GM06990 (cell line): ENCODE data around the gene TMEM82.

Source experiments
- DNase-seq: peaks from one replicate; pipeline ENCODE4 v3.0.0-alpha.2; 2011; ENCODE audit not compliant: insufficient read length; ENCODE audit errors: extremely low read depth
- H3K27me3 ChIP-seq: replicated peaks from 2 replicates; pipeline ENCODE4 v1.6.0; 2011; ENCODE audit warnings: low read length; ENCODE audit not compliant: control insufficient read depth, insufficient read depth
- H3K36me3 ChIP-seq: 2 replicates; pipeline ENCODE4 v1.5.1; 2011; ENCODE audit warnings: low read length; ENCODE audit not compliant: control insufficient read depth, insufficient read depth
- H3K4me3 ChIP-seq: replicated peaks from 2 replicates; pipeline ENCODE4 v1.5.1; 2011; ENCODE audit warnings: low read depth, mild to moderate bottlenecking, control low read depth, low read length
- TF ChIP-seq, protein P1 (sequence below): IDR thresholded peaks from 2 replicates; pipeline ENCODE4 v1.5.1; 2011; ENCODE audit warnings: low read length, control low read depth, mild to moderate bottlenecking, inconsistent platforms; ENCODE audit not compliant: insufficient read depth, poor library complexity, severe bottlenecking

TMEM82 gene

DNA sequence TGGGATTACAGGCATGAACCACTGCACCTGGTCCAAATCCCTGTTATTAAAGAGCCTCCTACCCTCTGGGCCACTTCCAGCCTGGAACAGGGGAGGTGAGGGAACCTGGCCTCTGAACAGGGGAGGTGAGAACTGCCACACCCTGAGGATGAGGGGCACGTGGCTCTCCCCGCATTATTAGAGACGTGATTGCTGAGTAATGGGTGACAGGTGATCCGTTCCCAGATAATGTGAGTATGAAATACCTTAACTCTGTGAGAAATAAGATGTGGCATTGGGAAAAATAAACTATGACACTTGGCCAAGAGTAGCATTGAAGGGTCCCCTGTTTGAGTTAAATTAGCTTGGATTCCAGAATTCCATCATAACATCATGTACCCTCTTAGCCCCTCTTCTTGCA, 19.9 kb upstream of the TMEM82 start:
- TF ChIP-seq, protein P1, sequence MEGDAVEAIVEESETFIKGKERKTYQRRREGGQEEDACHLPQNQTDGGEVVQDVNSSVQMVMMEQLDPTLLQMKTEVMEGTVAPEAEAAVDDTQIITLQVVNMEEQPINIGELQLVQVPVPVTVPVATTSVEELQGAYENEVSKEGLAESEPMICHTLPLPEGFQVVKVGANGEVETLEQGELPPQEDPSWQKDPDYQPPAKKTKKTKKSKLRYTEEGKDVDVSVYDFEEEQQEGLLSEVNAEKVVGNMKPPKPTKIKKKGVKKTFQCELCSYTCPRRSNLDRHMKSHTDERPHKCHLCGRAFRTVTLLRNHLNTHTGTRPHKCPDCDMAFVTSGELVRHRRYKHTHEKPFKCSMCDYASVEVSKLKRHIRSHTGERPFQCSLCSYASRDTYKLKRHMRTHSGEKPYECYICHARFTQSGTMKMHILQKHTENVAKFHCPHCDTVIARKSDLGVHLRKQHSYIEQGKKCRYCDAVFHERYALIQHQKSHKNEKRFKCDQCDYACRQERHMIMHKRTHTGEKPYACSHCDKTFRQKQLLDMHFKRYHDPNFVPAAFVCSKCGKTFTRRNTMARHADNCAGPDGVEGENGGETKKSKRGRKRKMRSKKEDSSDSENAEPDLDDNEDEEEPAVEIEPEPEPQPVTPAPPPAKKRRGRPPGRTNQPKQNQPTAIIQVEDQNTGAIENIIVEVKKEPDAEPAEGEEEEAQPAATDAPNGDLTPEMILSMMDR = no peak
- no peaks in the 10 kb centered on the region for H3K27me3 ChIP-seq
- no peak overlapping the region for H3K4me3 ChIP-seq
- DNase-seq = no peak
- peaks cover 62% of the 10 kb centered on the region for H3K36me3 ChIP-seq

DNA sequence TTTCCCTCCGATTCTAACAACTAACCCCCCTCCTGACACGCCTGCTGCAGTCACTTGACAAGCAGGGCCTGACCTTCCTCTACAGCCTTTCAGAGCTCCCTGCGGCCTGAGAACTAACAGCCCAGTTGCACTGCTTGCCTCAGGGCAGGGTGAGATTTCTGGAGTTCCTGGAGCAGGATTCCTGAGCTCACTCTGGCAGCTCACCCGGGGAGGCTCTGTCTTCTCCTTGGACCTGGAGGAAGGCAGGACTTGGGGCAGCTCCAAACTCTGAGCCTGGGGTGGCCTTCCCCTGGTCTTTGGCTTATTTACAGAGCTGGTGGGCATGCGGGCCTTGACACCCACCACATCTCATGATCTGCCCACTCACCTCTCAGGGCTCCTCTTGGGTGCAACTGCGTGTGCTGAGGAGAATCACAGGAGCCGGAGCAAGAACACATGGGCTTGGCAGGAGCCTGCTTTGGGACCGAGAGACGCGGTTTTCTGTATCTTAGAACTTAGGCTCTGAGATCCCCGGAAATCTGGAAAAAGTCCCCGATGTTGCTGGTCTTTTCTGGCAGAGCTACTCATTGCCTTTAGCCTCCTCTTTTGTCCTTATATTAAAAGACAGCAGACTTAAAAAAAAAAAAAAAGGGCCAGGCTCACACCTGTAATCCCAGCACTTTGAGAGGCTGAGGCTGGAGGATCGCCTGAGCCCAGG, 19.3 kb upstream of the TMEM82 start:
- Histone ChIP-seq H3K36me3 (peaks cover 62% of the 10 kb centered on the region), H3K27me3 (no peaks in the 10 kb centered on the region), H3K4me3 (no peak overlapping the region)
- TF ChIP-seq, protein P1 = no peak
- DNase-seq = no peak

DNA sequence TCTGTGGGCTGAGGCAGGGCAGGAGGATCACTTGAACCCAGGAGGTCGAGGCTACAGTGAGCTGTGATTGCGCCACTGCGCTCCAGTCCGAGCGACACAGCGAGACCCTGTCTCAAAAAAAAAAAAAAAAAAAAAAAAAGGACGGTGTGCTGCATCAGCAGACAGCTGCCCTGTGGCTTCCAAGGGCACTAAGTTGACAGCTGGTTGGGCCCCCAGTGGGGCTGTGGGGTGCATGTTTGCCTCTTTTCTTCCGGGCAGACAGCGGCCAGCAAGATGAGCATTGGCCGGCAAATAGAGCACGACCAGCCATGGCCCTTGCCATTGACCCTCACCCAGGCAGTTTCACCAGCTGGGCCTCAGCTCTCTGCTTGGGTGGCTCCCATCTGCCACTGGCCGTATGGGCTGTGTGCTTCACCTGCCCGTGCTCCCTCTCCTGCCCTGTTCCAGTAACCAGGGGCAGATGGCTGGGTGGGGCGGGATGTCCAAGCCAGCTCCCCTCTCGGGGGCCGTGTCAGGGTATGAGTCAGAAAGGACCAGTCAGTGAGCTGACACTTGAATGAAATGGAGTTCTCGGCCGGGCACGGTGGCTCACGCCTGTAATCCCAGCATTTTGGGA, 18.6 kb upstream of the TMEM82 start:
- H3K27me3 ChIP-seq = no peaks in the 10 kb centered on the region
- TF ChIP-seq, protein P1 = no peak
- no peak overlapping the region for H3K4me3 ChIP-seq
- peaks cover 66% of the 10 kb centered on the region for H3K36me3 ChIP-seq
- DNase-seq = no peak

DNA sequence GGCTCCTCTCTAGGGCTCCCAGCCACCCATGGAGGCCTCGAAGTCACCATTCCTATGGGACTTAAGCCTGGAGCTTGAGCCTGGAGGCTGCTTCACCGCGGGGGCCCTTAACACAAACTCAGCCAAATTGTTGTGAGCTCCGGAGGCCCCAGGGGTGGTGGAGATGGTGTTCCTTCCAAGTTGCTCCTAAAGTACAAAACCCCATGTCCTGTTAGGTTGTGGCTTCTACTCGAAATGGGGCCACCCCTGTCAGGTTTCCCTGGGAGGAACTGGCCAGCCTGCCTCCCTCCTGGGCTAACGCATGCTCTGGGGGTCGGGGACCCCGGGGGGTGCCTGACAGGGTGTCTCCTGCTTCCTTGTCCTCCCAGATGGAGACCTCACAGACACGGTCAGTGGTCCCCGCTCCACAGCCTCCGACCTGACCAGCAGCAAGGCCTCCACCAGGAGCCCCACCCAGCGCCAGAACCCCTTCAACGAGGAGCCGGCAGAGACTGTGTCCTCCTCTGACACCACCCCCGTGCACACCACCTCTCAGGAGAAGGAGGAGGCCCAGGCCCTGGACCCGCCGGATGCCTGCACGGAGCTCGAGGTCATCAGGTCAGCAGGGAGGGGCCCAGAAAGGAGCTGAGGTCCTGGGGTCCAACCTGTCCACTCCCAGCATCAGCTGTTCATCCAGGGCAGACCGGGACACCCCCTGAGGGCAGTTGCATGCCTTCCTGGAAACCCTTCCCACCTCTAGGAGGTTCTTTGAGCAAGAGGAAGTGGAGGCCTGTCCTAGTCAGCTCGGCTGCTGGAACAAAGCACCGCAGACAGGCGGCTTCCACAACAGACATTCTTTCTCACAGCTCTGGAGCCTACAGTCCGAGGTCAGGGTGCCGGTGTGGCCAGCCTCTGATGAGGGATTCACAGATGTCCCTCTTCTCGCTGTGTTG, 17.1 kb upstream of the TMEM82 start:
- Histone ChIP-seq H3K27me3 (no peaks in the 10 kb centered on the region), H3K36me3 (peaks cover 65% of the 10 kb centered on the region), H3K4me3 (no peak overlapping the region)
- TF ChIP-seq, protein P1 = no peak
- DNase-seq = no peak

DNA sequence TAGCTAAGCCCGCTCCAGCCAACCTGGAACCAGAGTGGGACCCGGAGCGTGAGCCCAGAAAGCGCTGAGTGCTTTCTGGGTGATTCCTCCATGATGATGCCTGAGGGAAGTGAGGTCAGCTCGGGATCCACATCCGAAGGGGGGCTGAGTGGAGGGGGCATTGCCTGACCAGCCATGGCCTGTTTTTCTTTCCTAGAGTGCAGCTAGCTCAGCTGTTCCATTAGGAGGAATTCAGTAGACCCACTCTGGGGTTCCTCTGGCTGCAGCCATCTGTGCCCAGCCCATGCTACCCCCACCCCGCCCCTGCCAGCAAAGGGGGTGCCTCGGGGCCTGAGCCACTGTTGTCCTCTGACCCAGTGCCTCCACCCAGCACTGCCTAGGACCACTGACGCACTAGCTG, 15.8 kb upstream of the TMEM82 start:
- Histone ChIP-seq H3K27me3 (no peaks in the 10 kb centered on the region), H3K36me3 (peaks cover 67% of the 10 kb centered on the region)

More for the DNA sequence above, 15.8 kb upstream of the TMEM82 start:
- no peak for DNase-seq
- TF ChIP-seq, protein P1 = no peak
- no peak overlapping the region for H3K4me3 ChIP-seq
